ENCODE measurements around the gene KIRREL3.

KIRREL3 gene

DNA sequence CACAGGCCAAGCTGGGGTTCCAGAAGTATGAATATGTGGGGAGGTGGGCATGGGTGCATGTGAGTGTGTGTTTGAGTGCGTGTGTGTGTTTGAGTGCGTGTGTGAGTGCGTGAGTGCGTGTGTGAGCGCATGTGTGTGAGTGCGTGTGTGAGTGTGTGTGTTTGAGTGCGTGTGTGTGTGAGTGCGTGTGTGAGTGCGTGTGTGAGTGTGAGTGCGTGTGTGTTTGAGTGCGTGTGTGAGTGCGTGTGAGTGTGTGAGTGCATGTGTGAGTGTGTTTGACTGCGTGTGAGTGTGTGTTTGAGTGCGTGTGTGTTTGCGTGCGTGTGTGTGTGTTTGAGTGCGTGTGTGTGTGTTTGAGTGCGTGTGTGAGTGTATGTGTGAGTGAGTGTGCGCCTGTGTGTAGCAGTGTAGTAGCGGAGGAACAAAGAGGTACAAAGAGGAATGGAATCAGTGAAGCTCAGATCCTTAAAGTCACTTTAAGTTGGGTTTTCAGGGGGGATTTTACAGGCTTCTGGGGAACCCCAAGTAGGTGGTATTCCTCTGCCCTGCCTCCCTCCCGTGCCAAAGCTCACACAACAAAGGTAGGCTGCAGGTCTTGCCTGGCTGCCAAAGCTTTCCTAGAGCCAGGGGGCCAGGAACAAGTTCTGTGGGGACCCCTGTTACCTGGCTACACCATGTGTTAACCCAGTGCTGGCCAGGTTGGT is 137.1 kb downstream of the KIRREL3 start:
- no peak for DNase-seq

DNA sequence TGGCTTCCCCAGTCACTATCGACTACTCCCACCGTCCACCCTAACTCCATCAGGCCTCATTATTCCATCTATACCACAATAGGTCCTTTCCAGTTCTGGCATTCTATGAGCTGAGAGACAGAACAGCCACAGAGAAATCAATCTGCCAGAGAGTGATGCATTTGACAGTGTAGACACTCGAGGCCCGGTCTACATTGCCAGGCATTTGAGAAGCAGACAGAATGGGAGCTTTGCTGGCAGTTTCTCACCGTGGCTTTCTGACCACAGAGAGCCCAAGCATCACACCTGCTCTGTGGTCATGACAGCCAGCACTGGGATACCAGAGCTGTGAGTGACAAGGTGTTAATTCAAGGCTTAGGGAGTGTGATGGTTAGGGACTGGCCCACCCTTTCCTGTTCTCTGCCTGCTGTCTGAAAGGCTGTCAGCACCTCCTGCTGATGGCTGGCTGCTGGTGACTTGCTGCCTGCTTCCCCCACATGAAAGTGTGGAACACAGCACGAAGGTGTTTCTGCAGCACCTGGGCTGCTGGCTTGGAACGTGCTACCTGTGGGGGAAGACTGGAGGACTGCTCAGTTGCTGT is 137.8 kb downstream of the KIRREL3 start:
- DNase-seq: peak; percentile 15

DNA sequence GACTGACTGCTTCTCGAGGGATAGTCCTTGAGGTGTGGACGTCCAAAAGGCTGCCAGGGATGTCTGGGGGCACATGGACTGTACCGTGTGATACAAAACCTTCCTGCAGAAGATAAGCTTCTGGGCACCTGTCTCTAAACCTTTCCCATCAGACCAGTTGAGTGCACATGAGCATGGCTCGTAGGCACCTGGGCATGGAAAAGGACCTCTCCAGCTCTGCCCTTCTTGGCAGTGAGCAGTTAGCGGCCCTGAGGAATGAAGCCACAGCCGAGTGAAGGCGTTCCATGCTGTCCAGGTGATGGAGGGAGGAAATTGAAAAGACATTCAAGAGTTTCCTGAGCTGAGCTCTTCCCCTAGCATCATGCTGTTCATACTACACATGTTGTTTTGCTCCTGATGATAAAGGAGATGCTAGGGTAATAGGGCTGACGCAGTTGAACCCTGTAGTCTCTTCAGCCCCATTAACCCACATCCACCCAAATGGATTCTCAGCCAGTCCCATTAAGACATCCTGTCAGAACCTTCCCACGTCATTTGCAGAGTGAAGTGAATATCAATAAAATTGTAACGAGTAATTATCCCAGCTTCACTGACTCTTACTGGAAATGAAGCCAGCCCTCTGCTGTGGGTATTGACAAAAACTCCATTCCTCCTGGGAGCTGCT is 138.6 kb downstream of the KIRREL3 start:
- DNase-seq: no peak

DNA sequence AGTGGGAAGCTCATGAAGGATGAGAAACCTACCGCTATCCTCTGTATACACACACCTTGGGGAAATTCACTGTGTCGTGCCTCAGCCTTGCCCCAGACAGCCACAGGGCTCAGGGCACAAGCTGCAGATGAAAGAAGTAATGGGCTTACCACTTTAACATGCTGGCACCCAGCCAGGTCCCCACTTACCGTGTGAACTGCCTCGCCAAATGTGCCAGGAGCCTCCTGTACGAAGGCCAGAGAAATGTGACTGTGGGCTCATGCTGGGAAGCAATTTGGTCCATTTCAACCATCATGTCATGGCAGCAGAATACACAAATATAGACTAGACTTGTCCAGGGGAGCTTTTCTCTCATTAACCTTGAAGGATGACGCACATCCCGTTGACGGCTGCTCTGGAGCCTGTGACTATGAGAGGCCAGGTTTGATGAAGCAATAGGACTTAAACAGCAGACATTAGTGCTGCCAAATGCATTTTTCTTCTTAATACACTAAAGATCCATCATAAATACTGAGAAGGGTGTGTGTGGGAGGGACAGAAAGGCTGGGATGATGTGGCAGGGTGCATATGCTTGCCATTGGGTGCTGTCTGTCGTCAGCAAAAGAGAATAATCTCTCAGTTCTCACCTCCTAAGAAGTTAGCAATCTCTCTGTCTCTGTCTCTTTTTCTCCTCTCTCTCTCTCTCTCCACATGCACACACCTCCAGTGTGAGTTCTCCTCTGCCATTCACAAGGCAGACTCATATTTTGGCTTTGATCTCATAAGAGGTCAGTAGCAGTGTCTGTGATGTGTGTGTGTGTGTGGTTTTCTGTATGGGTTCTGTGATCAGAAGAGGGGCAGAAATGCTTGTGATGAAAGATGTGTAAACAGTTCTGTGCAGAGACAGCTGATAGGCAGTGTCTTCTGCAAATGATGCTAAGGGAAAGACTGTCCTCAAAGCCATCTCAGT is 142.4 kb downstream of the KIRREL3 start:
- no peak for DNase-seq

DNA sequence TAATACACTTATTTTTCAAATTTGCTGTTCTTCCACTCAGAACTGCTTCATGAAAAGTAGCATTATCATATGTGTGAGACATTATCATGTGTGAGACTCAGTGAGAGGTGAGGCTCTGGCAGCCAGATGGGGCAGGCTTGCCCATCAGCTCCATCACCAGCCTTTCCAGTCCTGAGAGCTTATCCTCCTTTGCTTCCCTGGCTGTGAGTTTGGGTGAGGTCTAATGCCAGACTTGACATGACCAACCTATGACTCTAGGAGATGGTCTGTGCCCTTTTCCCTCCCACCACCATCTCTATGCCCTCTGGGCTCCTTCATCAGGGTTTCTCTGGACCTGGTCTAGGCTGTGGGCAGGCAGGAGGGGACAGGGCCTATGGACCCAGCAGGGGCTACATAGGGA is 145.0 kb downstream of the KIRREL3 start:
- DNase-seq: no peak

DNA sequence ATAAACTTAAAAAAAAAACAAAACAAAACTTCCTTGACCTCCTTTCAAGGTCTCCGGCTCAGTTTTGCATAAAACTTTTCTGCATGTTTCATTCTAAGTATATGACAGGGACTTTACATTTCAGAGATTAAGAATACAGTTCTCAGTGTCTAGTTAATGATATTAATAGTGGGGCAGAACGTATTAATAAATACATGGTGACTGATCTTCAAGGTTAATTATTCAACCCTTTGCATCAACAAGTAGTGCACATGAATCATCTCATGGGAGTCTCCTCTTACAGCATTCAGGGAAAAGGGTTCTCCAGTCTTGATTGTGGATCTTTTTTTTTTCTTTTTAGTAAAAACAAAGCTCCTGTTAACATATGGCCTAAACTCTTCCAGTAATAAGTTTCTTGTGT is 146.8 kb downstream of the KIRREL3 start:
- no peak for DNase-seq

DNA sequence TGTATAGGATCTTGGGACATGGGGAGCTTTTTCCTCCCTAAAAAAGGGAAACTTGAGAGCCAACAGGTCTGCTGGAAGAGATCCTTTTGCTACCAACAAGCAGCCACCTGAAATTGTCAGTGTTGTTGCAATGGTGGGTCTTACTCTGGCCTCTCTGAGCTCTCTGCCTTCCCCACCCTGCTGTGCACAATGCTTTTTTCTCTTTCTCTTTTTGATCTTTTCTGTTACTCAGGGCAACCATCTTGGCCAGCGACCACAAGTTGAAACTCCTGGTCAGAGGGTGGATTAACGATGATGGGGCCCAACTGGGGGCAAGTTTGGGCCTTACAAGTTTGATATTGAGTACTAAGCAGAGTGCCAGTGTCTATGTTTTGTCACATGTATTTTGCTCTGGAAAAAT is 155.8 kb downstream of the KIRREL3 start:
- no peak for DNase-seq

DNA sequence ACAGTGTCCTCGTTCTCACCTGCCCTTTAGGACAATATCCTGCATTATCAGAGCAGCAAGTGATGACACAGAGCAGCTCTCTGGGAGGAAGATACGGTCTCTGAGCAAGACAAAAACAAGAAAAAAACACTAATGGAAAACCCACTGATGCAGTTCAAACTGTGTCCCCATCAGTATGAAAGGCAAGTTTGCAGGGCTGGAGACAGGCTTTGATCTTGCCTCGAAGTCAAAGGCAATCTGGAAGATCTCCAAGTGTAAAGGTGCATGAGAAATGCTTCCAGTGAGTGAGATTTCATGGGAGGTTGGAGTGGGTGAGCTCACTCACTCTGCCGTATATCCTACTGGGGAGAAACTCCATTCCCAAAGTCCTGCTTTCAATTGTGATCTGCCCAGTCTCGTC is 157.5 kb downstream of the KIRREL3 start:
- no peak for DNase-seq

DNA sequence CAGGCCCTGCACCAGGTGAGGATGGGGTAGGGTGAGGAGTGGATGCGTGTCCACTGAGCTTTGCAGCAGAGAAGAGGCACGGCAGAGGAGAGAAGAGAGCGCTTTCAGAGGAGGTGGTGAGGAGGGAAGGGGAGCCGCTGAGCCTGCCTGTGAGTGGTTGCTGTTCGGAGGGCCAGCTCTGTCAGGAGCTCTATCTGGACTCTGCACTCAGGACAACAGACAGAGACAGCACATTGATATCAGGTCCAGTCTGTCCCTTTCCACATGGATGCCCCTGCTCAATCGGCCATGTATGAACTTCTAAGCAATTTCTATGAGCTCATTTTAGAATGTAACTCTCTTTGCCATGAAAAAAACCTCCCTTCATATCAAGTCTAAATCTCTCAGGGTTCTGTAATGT is 158.6 kb downstream of the KIRREL3 start:
- no peak for DNase-seq

DNA sequence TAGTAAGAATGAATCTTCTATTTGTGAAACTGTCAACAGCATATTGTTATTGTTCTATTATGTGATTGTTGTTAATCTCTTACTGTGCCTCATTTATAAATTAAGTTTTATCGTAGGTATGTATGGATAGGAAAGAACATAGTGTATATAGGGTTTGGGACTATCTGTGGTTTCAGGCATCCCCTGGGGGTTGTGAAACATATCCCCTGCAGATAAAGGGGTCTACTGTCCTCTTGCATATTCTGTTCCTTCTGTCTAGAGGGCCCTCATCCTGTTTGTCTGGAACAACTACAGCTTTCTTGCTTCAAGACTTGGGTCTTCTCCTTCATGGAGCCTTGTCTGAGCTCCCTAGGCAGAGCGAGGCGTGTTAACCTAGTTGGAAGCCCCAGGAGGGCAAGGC is 159.6 kb downstream of the KIRREL3 start:
- no peak for DNase-seq

DNA sequence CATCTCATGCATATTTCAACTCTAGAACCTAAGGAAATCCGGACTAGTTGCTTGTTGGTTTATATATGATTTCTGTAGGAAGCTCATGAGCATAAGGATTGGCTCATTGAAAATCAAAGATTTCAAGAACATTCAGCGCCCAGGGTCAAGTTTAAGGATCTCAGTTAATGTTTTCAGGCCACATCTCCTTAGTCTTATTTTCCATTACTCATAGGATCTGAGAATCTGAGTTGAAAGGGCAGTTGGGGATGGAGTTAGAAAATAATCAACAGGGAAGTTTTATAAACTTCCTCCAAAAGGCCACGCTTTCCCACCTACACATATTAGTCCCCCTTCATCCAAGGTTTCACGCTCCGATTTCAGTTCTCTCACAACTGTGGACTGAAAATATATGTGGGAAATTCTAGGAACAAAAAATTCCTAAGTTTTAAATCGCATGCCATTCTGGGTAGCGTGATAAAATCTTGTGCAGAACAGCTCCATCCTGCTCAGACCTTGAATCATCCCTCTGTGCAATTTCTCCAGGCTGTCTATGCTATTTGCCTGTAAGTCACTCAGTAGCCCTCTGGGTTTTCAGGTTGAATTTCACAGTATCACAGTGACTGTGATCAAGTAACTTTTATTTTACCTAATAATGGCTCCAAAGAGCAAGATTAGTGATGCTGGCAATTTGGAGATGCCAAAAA is 160.2 kb downstream of the KIRREL3 start:
- DNase-seq: no peak

DNA sequence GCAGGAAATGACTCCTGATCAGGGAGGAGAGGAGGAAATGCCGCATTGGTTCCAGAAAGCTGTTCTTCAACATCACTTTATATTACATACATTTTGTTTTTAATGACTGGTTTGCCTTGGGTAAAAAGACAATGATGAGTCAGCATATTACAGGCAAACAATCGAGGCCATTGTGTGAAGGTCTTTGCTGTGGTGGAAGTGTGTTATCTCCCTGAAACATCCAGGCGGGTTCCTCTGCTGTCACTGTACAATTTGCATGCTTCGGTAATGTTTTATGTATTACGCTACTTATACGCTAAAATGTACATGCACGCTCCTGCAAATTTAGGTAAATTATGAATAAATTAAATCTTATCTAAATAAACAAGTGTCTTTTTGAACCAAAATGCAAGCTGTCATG is 161.1 kb downstream of the KIRREL3 start:
- no peak for DNase-seq

DNA sequence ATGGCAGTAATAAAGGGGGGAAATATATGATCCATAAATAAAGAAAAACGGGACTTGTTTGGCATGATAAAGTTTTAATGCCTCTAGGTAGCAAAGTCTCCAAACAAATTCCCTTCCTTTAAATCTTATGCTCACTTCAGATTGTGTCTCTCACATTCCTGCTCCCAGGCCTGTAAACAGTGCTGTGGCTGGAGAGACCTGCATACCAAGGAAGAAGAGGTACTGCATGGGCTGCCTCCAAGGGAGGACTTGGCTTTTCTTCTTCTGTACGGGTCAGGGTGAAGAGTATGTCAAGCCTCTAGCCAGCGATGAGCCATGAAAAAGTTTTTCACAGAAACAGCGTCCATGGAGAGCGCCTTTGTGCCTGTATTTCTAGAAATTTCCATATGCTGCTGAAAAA is 161.8 kb downstream of the KIRREL3 start:
- DNase-seq: no peak

DNA sequence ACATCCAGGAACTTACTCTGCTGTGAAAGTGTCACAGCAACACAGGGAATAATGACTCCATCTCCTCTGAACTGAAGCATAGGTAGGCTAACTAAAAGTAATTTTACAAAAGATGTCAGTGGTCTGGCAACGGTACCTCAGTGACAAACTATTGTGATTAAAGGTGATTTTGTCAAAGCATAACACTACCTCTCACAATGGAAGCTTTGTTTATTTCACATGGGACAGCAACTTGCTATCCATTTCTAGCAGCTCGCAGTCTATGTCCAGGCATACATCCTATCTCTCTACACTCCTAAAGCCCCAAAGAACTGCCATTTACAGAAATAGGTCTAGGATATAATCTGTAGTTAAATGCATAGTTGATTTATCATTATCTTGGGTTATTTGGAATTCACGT is 163.0 kb downstream of the KIRREL3 start:
- no peak for DNase-seq

DNA sequence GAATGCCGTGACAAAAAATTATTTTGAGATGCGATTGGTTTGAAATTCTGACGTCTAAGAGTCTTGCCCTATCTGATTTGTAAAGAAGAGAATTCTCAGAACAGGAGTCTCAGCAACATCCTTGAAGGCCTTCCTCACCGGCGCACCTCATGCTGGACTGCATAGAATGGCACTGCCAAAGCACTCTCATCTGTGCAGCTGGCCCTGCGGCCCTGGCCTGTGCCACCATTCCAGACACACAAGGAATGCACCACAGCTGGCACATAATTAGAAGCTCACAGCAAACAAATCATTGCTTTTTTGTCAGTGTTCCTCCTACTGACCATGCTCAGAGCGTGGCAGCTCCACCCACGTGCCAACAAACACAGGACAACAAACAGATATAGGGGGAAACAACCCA is 166.0 kb downstream of the KIRREL3 start:
- no peak for DNase-seq

DNA sequence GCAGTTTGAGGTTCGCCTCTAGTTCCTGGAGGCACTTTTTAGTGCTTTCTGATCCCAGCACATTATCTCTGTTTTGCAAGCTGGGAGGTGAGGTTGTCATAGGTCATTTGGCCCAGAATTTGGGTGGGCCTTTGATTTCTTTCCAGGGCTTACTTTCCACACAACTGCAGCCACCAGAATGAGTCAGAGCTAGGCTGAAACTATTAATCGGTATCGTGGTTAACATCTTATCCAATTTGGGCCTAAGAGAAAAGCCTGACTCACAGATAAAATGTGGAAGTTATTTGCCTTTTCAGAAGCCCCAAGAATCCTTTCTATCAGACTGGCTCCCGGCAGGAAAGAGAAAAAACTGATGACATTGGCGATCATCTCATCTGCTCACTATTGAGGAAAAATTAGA is 166.4 kb downstream of the KIRREL3 start:
- no peak for DNase-seq

DNA sequence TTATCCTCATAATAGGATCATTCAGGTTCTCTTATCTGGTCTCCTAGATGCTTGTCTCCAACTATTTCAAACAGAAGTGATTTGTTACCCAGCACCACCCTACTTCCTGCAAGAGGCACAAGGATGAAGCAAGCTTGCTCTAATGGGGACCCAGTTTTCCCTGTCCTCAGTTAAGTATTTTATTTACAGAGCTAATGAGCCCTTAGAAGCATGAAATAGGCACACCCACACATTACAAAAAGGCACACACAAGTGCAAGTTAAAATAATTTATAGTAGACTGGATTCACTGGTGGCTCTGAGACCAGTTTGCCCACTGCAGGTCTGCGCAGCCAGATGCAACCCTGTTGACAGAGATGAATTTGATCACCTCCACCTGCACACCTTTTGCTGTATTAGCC is 167.5 kb downstream of the KIRREL3 start:
- no peak for DNase-seq

DNA sequence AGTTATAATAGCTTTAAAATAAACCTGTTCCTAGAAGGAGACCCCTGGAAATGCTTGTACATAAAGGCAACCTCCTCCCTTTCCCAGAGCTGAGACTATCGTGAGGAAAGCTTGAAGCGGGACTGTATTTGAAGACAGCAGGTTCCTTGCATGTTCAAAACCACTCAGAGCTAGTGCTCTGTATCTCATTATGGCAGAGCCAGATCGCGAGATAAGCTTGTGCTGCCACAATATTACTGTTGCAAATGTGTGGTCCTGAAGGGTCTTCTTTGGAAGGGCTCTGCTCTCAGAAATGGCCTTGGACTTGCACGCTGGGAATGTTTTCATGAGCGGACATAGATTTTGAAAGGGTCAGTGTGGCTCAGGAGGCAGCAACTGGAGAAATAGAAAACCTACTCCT is 168.2 kb downstream of the KIRREL3 start:
- DNase-seq: no peak

DNA sequence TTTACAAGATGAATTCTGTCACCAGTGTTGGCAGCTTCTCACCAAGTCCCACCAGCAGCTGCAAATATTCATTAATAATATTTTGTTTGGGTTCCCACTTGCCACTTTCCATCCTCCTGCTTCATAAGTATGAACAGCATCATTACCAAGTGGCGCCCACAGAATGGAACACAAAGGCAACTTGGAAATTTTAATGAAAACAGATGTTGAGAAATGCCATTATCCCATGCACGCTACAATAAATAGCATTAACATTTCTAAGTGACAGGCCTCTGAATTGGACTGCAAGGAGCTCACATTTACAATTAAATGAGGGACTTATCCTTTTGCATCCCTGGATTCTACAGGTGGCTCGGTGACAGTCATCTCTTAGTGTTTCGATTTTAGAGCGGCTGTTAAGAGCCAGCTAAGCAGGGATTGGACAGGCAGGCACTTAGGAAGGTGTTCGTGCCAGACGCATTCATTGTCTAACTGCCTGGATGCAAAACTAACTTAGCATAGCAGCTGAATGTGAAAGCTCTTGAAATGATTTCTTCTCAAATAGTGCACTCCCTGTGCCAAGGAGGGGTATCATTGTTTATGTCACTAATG is 170.3 kb downstream of the KIRREL3 start:
- no peak for DNase-seq

DNA sequence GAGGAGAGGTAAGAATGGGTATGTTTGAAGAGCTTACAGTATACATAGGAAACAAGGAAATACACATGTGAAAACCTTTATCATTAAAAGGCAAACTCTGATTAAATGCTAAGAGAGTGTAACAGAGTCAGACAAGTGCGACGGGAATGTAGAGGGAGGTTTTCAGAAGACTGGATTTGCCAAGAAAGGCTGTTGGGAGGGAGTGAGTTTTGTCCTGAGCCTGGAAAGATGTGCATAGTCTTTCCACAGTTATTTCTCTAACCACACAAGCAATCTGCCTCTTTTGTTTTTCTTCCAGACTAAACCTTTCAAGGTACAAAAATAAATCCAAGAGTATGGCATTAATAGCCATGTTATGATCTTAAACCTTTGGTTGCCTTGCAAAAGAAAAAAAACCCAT is 170.9 kb downstream of the KIRREL3 start:
- DNase-seq: no peak

DNA sequence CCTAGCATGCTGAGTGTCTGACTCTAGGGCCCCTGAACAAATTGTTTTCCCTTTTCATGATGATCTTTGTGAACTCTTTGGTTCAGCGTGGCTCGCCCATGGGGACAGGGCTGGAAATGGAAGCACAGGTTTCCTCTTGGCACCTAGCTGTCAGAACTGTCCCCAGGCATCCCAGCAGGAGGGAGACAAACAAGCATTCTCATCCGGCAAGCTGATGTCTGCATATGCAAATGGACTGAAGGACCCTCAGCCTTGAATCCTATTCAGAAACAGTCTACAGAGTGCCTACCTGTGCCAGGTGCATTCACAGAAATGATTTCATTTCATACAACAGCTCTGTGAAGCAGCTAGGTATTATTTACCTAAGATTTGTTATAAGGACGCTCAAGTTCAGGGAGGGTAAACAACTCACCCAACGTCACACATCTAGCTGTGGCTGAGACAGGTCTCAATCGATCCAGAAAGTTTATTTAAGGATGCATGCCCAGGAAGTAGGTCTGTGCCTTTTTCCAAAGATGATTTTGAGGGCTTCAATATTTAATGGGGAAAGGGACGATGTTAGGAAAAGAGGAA is 176.4 kb downstream of the KIRREL3 start:
- DNase-seq: no peak

DNA sequence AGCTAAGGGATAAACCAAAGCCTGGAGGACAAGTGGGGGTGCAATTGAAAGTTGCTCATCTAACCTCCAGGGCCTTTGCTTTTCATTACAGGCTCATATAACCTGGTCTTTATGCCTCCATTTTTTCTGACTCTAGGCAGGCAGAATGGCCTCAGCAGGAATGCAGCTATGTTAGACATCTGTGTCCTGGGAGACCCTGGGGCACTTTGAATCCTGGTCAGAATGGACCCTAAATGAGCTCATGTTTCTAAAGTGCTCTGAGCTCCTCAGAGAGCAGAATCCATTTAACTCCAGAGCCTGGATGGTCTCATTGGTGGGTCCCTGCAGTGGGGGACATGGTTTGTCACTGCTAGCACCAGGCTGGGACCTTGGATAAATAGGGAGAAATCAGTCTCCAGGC is 177.3 kb downstream of the KIRREL3 start:
- no peak for DNase-seq
